HG02884 (cell line): Measurements from ENCODE around the gene MACF1.
A peak's percentile ranks its signal among the peaks of the same experiment; 100 is the strongest.
"Not testable (repeated sequence)": the region's sequence is repeated elsewhere in the genome, so short reads cannot be mapped to it uniquely, and the experiment has no call there.

Experiments
- ATAC-seq: cut with Tn5 transposase; IDR thresholded peaks from one replicate; pipeline ENCODE4 v1.9.1; 2021; ENCODE audit warnings: mild to moderate bottlenecking, moderate library complexity; ENCODE audit not compliant: unreplicated experiment

Gene MACF1

DNA sequence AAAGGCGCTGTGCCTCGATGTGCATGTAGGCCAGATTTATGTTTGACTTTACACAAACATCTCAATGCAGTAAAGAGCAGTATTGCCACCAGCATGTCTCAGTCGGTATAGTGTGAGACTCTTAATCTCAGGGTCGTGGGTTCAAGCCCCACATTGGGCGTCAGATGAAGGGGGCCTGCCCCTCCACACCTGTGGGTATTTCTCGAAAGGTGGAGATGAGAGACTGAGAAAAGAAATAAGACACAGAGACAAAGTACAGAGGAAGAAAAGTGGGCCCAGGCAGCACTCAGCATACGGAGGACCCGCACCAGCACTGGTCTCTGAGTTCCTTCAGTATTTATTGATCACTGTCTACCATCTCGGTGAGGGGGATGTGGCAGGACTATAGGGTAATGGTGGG lies 299.9 kb downstream of the MACF1 start:
- ATAC-seq = not testable (repeated sequence)

DNA sequence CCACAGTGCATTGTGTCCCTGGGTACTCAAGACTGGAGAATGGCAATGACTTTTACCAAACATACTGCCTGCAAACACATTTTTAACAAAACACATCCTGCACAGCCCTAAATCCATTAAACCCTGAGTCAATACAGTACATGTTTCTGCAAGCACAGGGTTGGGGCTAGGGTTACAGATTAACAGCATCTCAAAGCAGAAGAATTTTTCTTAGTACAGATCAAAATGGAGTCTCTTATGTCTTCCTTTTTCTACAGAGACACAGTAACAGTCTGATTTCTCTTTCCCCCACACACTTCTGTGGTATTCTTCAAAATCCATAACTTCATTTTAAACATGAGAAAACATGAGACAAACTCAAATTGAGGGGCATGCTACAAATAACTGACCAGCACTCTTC lies 300.8 kb downstream of the MACF1 start:
- ATAC-seq = no peak

DNA sequence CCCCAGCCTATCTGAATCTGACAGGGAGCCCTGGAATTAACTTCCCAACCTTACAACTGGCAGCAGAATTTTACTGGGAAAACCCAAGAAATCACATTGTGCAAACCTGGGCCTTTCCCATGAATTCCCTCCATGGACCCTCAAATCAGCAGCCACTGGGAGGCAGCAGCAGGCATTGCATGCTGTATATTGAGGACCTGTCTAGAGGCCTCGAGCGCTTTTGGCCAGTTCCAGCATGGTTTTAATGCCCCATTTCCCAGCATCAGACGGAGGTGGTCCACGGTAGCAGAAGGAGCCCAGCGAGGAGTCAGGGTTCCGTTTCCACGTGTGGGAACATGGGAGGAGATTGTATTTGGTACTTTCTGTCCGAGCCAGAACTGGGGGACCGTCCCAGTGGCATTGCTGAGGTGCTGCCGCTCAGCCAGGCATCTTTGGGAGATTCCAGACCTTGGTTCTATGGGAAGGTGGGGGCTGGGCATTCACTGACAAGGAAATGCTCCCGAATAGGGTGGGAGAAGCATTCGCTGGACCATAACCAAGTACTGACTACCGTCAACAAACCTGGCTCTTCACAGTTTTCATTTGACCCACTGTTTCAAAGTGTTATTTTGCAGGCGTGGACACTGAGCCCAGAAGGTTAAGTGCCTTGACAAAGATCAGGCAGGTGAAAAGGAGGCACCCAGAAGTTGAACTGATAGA lies 302.9 kb downstream of the MACF1 start:
- no peak for ATAC-seq

- ATAC-seq = no peak
These were observed 303.8 kb downstream of the MACF1 start for GRCh38 chr1:39508266-39508665.

- no peak for ATAC-seq
These were observed 304.4 kb downstream of the MACF1 start for GRCh38 chr1:39508857-39509305.

DNA sequence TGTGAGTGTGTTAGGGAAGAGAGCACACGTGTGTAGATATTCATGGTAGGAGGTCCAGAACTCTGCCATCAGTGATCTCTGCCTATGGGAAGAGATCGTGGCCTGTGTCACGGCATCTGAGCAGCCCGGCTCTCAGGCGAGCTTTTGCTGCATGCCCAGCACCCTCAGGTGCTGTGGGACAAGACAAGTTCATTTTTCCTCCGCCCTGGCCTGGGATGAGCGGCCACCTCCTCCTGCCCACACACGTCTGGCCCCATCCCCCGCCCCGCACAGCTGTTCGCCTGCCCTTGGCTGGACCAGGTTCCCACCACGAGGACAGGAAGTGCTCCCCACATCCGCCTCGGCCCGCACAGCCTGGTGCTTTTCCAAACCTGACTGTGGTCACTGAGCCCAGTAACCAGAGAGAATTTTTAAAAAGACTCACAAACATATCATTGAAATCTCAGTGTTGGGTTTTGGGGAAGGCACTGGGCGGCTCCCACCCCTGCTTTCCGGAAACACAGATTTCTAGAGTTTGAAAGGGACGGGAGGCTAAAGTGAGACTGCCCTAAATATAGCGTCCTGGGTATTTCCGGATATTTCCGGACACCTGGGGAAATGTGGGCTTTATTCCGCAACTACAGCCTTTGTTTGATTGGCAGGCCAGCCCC lies 305.0 kb downstream of the MACF1 start:
- peak; percentile 55 for ATAC-seq

GRCh38 chr1:39510570-39511186 lies 306.2 kb downstream of the MACF1 start:
- ATAC-seq = not testable (repeated sequence)

DNA sequence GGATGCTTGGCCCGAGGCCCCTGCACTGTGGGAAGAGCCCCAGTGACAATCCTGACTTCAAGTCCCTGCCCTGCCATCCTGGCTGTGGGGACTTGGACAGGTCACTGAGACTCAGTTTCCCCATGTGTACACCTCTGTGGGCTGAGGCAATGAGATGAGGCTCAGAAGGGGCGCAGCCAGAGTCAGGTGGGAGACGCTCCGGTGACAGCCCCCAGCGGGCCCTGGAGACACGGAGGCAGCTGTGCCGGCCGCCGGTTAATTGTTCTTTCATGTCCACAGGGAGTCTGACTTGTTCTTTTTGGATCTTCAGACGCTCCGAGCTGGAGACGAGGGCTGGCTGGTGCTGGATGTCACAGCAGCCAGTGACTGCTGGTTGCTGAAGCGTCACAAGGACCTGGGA lies 307.0 kb downstream of the MACF1 start:
- not testable (repeated sequence) for ATAC-seq

DNA sequence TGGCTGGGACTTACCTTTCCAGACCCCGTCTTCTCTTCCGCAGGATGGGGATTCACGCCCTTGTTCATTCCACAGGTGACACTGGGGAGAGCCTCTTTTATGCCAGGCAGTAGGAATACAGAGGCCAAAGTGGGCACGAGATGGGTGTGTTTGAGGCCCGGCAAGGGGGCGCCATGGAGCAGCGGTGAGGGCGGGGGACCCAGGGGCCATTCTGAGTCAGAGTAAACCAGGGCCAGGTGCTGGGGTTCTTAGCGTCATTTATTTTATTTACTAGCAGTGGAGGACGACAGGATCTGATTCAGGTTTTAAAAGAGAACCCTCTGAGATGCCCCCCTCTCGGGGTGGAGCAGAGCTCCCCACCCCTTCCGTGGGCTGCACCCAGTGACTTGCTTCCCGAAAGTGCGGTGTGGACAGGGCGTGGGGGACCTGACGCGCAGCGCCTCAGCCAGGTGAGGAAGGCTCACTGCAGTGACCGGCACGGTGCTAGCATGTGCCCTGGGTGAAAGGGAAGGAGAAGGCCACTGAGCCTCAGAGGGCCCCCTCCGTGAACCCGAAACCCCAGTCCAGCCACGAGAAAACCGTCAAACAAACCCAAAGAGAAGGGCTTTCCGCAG lies 307.8 kb downstream of the MACF1 start:
- ATAC-seq = not testable (repeated sequence)

DNA sequence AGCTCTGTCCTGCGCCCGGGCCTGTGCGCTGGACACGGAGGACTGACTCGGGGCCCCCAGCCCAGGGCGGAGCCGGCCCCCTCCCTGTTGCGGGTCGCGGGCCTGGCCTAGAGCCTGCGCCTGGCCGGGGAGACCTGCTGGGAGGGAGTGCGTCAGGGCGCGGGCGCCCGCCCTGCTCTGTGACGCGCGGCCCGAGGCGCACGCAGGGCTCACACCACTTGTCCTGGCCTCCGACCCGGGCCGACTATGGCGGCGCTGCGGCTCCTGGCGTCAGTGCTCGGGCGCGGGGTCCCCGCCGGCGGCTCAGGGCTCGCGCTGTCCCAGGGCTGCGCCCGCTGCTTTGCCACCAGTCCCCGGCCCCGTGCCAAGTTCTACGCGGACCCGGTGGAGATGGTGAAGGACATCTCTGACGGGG lies 310.2 kb downstream of the MACF1 start:
- ATAC-seq = not testable (repeated sequence)

DNA sequence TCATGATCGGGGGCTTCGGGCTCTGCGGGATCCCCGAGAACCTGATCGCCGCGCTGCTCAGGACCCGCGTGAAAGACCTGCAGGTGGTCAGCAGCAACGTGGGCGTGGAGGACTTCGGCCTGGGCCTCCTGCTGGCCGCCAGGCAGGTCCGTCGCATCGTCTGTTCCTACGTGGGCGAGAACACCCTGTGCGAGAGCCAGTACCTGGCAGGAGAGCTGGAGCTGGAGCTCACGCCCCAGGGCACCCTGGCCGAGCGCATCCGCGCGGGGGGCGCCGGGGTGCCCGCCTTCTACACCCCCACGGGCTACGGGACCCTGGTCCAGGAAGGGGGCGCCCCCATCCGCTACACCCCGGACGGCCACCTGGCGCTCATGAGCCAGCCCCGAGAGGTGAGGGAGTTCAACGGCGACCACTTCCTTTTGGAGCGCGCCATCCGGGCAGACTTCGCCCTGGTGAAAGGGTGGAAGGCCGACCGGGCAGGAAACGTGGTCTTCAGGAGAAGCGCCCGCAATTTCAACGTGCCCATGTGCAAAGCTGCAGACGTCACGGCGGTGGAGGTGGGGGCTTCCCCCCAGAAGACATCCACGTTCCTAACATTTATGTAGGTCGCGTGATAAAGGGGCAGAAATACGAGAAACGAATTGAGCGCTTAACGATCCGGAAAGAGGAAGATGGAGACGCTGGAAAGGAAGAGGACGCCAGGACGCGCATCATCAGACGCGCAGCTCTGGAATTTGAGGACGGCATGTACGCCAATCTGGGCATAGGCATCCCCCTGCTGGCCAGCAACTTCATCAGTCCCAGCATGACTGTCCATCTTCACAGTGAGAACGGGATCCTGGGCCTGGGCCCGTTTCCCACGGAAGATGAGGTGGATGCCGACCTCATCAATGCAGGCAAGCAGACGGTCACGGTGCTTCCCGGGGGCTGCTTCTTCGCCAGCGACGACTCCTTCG lies 310.9 kb downstream of the MACF1 start:
- not testable (repeated sequence) for ATAC-seq

- not testable (repeated sequence) for ATAC-seq
These were observed 312.3 kb downstream of the MACF1 start for GRCh38 chr1:39516841-39517240.

DNA sequence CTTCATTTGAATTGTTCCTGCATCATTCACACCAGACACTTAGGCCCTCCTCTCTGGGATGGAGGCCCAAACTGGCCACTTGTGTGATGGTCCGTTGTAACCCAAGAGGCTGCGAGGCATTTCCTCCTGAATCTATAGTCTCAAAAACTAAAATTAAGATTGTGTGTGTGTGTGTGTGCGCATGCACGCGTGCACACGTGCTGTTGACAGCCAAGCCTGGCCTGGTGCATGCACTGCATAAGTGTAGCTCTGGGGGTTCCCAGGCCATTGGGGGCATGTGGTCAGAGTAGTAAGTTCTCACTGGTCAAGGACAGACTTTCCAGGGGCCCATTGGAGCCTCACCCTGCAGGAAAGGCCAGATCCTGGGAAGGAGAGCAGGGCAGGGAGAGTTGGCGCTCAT lies 313.4 kb downstream of the MACF1 start:
- not testable (repeated sequence) for ATAC-seq

GRCh38 chr1:39519376-39519775 lies 314.9 kb downstream of the MACF1 start:
- not testable (repeated sequence) for ATAC-seq

- not testable (repeated sequence) for ATAC-seq
These were observed 317.7 kb downstream of the MACF1 start for GRCh38 chr1:39522221-39522620.

- no peak for ATAC-seq
These were observed 318.4 kb downstream of the MACF1 start for GRCh38 chr1:39522661-39523567.

GRCh38 chr1:39524171-39524570 lies 319.7 kb downstream of the MACF1 start:
- ATAC-seq = no peak

DNA sequence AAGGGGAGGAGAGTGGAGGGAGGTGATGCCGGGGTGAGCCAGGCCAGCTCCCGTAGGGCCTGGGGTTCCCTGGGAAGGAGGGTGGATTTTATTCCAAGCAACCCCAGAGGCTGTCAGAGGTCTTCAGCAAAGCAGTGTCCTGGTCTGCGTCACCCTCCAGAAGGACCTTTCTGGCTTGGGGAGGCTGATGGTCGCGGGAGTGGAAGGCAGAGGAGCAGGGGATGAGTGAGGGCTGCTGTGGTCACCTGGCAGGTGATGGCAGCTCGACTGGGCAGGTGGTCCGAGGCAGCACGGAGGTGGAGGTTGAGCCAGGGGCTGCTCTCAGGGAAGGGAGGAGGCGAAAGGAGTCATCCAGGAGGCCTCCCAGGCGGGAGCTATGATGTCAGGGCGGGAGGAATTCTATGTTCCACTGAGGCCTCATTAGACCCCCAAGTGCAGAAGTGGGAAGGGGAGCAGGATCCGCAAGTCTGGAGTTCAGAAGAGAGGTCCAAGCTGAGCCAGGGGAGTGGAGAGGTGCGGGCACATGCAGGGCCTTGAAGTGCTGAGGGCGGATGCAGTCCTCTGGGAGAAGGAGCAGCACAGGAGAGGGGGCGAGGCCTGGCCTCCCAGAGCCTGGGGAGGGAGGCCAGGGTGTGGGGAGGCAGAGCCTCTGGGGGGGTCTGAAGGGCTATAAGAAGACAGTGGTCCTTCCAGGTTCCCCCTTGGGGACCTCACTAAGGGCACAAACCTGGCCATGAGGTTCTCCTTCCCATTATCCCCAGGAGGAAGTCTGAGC lies 320.3 kb downstream of the MACF1 start:
- ATAC-seq = no peak
